IPS-NIHi7 (cell line): ENCODE measurements around the gene ZNF226.
A peak's percentile ranks its signal among the peaks of the same experiment; 100 is the strongest.
"Not testable (repeated sequence)": the region's sequence is repeated elsewhere in the genome, so short reads cannot be mapped to it uniquely, and the experiment has no call there.

Experiments
- DNase-seq: peaks from one replicate; pipeline ENCODE4 v3.0.0; 2012; ENCODE audit warnings: mixed read lengths; ENCODE audit errors: extremely low spot score

The ZNF226 gene

DNA sequence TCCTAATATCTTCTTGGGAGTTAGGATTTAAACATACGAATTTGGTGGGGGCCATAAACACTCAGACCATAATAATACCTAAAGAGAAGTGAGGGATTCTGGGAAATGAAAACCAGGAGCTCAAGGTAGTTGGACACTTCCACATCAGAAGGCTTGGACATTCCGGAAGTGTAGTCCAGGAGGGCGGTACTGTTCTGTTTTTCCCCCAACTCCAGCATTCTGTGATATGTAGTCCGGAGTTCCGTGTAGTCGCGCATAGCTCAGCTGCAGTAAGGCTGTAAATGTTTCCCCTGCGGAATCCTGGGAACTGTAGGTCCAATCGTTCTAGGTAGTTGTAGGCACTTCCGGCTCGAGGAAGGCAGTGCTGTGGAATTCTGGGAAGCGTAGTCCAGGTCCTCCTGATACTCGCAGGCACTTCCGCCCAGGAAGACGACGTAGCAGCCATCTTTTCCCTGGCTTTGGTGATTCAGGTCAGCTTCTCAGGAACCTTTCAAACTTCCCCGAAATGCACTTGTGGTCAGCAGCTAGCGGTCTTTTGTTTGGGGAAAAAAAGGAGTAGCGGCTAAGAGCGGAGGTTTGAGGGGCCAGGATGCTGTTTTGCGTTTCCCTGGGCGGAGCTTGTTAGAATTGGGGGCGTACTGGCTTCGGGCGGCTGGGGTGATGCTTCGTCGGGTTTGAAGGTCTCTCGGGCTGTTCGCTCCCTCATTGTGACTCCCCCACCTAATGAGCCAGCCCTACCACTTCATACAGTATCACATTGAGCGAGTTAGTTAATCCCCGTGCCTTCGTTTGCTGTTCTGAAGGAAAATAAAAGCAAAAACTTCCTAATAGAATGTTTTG, at the start of gene ZNF226:
Gene ZNF226, plus strand, starts transcription at position 428 of the 840 bp plus-strand sequence. CDS start 4,981 bp downstream, outside the sequence.
- DNase-seq: peak; percentile 96

DNA sequence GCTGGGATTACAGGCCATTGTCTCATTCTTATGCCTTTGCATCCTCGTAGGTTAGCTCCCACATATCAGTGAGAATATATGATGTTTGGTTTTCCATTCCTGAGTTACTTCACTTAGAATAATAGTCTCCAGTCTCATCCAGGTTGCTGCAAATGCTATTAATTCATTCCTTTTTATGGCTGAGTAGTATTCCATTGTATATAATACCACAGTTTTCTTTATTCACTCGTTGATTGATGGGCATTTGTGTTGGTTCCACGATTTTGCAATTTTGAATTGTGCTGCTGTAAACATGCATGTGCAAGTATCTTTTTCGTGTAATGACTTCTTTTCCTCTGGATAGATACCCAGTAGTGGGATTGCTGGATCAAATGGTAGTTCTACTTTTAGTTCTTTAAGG, 43.7 kb upstream of the ZNF226 start:
- DNase-seq: not testable (repeated sequence)

DNA sequence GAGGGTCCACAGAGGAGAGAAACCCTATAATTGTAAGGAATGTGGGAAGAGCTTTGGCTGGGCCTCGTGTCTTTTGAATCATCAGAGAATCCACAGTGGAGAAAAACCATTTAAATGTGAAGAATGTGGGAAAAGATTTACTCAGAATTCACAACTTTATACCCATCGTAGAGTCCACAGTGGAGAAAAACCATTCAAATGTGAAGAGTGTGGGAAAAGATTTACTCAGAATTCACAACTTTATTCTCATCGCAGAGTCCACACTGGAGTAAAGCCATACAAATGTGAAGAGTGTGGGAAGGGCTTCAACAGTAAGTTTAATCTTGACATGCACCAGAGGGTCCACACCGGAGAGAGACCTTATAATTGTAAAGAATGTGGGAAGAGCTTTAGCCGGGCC, 32.9 kb upstream of the ZNF226 start:
- DNase-seq: no peak

DNA sequence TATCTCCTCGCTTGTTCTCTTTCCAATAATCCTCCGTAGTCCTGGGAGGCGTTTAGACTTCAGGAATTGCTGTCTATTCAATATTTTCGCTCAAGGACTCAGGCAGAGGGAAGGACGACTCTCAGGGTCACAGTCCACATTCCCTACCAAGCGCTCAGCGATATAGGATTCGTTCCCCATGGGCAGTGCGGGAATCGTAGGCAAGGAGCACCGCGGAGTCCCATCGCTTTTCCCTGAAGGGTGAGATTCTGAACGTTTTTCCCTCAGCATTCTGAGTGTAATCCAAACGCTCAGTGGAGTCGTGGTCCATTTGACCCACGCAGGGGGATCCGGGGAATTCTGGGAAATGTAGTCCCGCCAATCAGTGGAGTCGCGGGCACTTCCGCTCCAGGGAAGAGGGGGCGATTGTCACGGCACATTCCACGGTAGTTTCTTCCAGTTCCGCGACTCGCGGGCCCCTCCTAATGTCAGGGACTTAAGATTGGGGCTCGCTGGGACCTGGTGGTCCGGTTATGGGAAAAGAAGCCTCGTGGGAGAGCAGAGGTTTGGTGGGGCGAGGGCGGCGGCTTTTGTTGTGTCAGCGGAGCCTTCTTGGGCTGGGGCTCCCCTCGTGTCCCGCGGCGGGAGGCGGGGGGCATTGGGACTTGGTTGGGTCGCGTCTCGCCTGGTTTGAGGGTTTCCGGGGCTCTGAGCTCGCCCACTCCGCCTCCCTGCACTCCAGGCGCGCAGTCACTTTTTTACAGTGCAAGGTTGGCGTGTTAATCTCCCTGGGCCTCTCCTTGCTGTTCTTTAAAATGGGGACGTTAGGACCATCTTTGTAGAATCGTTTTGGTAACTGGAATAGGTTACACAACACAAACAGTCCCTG, 23.5 kb upstream of the ZNF226 start, which contains the start of gene ZNF234:
Gene ZNF234, plus strand, starts transcription at position 364 of the 868 bp plus-strand sequence. CDS start 3,079 bp downstream, outside the sequence.
- DNase-seq: peak; percentile 76

DNA sequence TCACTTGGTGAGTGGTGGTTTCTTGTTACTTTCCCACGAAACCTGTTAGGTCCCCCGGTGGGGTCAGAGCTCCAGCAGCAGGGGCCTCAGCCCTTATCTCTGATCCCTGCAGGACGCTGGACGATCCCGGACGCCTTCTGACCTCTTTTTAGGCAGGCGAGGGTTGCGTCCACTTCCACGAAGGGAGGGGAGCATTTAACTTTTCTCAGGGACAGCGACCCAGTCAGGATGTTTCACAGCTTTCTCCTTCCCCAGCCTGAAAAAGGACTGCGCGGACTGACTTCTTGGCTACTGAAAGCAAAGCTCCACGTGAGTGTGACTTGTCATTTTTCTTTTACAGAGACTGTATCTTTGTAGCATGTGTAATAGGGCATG, 22.9 kb upstream of the ZNF226 start:
- peak; percentile 16 for DNase-seq

DNA sequence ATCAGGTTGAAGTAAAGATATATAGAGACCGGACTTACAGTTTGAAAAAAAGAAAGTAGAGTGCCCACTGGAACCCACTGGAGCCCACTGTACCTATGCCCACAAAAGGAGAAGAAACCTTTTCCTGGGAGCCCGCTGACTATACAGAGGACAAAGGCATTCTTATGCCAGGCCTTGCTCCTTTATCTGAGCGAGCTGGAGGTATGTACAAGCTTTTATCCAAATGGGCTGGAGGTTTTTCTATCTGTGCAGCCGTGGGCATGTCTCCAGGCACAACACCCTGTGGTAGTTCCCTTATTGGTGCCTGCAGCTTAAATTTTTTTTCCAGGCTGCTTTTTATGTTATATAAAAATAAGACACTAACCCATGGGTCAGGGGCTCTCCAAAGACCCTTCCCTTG, 15.1 kb upstream of the ZNF226 start:
- no peak for DNase-seq

DNA sequence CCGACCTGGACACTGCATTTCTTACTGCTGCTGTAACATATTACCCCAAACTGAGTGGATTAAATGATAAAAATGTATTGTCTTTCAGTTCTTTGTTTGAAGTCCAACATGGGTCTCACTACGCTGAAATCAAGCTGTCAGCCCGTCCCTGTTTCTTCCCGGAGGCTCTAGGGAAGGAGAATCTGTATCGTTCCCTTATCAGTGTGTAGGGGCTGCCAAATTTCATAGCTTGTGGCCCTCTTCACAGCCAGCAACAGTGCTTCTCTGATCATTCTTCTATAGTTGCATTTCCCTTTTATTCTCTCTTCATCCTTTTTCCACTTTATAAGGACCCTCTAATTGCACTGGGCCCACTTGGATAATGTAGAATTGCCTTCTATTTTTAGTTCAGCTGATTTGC, 13.4 kb upstream of the ZNF226 start:
- DNase-seq: no peak

DNA sequence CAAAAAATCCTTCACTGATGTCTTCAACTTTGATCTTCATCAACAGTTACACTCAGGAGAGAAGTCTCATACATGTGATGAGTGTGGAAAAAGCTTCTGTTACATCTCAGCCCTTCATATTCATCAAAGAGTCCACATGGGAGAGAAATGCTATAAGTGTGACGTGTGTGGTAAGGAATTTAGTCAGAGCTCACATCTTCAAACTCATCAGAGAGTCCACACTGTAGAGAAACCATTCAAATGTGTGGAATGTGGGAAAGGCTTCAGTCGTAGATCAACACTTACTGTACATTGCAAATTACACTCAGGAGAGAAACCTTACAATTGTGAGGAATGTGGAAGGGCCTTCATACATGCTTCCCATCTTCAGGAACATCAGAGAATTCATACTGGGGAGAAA, 8.4 kb upstream of the ZNF226 start:
- no peak for DNase-seq

DNA sequence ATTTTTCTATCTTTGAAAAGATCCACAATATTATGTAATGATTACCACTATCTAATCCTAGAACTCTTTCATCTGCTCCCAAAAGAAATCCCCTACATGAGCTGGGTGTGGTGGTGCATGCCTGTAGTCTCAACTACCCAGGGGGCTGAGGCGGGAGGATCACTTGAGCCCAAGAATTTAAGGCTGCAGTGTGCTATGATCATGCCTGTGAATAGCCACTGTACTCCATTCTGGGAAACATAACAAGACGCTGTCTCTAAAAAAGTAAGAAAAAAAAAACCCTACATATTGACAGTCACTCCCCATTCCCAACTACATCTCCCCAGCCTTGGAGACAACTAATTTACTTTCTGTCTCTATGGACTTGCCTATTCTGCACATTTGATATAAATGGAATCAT, 1.1 kb upstream of the ZNF226 start:
- DNase-seq: no peak

DNA sequence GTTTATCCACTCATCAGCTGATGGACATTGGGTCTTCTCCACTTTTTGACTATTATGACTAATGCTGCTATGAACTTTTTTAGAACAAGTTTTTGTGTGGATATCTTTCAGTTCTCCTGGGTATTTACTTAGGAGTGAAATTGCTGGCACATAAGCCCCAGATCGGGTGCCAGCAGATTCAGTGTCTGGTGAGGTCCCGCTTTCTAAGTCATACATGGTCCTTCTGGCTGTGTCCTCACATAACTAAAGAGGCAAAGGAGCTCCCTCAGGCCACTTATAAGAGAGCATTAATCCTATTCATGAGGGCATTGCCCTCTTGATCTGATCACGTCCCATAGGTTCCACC, 600 bp upstream of the ZNF226 start:
- DNase-seq: no peak

DNA sequence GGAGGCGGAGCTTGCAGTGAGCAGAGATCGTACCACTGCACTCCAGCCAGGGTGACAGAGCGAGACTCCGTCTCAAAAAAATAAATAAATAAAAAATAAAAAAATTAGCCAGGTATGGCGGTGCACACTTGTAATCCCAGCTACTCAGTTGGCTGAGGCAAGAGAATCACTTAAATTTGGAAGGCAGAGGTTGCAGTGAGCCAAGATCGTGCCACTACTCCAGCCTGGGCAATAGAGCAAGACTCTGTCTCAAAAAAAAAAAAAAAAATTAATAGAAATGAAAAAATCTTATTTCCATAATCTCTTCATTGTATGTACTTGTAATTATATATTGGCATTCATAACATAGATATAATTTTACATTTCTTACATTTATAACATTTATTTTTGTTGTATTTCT, 5.8 kb downstream of the ZNF226 start:
- DNase-seq: not testable (repeated sequence)

DNA sequence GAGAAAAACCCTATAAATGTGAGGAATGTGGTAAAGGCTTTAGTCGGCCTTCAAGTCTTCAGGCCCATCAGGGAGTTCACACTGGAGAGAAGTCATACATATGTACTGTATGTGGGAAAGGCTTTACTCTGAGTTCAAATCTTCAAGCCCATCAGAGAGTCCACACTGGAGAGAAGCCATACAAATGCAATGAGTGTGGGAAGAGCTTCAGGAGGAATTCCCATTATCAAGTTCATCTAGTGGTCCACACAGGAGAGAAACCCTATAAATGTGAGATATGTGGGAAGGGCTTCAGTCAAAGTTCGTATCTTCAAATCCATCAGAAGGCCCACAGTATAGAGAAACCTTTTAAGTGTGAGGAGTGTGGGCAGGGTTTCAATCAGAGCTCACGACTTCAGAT, 11.7 kb downstream of the ZNF226 start:
- DNase-seq: no peak

DNA sequence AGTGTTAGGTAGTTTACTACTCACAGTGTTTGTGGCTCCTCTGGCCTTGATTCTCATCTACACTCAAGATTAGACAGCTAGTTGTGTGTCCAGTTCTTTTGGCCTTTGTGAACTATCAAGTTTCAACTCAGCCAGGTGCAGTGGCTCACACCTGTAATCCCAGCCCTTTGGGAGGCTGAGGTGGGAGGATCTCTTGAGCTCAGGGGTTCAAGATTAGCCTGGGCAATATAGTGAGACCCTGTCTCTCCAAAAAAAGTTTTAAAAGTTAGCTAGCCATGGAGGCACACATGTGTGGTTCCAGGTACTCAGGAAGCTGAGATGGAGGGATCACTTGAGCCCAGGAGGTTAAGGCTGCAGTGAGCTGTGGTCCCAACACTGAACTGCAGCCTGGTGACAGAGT, 16.1 kb downstream of the ZNF226 start:
- no peak for DNase-seq

DNA sequence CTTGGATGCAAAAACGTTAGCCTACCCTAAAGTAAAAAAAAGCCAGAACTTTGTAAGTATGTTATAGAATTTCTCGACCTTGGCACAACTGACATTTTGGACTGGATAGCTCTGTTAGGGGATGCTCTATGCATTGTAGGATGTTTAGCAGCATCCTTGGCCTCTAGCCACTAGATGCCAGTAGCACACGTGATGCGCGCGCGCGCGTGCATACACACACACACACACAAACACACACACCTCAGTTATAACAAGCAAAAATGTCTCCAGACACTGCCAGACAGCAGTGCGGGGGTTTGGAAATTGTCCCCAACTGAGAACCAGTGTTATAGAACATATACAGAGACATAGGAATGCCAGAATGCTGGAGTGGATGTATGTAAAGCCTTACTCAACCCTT, 17.2 kb downstream of the ZNF226 start:
- no peak for DNase-seq

DNA sequence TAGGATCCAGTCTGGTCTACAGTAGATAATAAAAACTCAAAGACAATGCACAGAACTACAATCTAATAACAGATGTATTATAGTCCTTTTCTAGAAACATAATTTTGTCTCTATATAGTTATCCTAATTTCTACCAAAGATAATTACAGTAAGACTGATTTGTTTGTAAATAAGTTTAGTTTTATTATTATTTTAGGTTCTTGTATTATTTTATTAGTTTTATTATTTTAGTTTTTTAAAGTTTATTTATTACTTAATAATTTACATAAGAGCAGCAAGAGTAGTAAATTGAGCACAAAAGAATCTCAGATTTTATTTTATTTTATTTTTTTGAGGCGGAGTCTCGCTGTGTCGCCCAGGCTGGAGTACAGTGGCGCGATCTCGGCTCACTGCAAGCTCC, 25.1 kb downstream of the ZNF226 start:
- DNase-seq: no peak

DNA sequence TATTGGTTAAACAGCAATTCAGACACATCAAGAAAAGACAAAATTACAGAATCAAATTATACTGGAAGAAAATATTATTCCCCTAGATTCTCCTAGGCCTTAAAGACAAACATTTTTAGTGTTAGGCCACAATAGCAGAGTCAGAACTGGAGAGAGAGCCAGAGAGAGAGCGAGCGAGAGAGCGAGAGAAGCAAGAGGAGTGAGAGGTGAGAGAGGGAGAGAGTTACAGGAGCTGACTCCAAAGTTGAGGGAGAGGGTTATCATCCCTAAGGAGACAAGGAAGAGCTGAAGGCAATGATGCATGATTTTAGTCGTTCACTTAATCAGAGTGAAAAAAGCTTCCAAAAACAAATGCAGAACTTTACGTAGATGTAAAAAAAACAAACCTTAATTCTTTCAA, 27.2 kb downstream of the ZNF226 start:
- no peak for DNase-seq

DNA sequence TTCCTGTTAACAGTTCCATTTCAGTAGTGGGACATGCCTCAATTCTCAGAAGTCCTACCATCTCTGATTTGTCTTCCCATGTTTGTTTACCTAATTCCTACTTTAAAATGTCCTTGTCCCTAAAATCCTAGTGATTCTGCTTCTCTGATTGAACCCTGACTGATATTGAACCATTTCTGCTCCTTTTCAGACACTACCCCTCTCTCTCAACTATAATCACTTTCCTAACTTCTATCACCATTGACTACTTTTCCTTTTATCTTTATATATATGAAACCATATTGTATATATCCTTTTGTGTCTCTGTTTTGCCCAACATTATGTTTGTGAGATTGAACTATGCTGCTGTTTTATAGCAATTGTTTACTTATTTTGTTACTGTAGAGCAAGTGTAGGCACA, 31.9 kb downstream of the ZNF226 start:
- DNase-seq: no peak

DNA sequence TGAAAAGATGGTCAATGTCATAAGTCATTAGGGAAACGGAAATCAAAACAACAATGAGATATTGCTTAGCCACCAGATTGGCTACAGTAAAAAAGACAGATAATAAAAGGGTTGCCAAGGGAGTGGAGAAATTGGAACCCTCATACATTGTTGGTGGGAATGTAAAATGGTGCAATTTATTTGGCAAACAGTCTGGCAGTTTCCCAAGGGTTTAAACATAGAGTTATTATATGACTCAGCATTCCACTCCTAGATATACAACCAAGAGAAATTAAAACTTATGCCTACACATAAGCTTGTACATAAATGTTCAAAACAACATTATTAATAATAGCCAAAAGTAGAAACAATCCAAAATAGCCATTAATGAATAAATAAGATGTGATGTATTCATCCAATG, 37.6 kb downstream of the ZNF226 start:
- no peak for DNase-seq

DNA sequence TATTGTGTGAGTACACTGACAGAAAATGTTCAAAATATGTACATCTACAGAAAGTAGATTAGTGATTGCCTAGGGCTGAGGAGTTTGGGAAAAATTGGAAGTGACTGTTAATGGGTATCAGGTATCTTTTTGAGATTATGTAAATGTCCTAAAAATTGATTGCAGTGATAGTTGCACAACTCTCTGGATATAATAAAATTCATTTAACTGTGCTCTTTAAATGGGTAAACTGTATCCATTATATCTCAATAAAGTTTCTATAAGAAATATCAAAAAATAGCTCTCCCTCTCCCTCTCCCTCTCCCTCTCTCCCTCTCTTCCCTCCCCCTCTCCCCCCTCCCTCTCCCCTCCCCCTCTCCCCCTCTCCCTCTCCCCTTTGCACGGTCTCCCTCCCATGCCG, 38.1 kb downstream of the ZNF226 start:
- no peak for DNase-seq

DNA sequence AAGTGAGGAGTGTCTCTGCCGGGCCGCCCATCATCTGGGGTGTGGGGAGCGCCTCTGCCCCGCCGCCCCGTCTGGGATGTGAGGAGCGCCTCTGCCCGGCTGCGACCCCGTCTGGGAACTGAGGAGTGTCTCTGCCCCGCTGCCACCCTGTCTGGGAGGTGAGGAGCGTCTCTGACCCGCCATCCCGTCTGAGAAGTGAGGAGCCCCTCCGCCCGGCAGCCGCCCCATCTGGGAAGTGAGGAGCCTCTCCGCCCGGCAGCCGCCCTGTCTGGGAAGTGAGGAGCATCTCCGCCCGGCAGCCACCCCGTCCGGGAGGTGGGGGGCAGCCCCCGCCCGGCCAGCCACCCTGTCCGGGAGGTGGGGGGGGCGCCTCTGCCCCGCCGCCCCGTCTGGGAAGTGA, 39.0 kb downstream of the ZNF226 start:
- DNase-seq: not testable (repeated sequence)

DNA sequence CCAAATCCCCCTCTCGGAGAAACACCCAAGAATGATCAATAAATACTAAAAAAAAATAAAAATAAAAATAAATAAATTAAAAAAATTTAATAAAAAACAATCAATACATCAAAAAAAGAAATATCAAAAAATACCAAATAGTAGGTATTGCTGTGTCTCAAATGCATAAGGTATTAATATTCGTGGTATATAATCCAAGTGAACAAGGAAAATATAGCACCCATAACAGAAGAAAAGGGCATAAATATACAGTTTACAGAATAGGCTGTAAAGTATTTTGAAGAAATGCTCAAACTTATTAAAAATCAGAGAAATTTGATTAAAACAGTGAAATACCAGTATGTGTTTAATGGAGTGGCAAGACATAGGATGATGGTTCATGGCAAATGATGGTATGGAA, 39.9 kb downstream of the ZNF226 start:
- no peak for DNase-seq

DNA sequence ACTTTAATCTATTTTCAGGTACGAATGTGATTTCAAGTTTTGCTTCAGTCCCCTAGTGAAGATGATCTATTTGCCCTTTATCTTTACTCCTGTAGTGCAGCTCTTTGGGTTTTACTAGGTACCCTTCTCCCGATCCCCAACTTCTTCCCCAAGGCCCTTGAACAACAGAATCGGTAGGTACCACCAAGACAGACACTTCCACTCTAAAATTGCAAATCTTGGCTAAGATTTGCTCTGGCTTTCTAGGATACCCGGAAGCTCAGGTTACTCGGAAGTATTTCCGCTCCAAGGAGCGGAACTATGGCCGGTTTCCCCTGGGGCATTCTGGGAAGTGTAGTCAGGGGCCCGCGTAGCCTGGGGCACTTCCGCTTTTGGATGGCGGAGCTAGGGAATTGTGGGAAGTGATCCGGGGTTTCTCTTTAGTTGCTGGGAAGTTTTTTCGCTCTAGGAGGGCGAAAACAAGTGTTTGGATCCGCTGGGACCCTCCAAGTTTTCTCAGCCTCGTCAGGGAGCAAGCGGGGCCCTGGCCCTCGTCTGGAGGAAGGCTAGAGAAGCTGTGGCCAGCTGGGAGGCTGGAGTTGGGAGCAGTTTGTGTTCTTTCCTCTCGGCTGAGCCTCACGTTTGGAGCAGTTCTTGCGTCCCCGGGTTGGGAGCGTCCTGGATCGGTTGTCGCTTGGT, 42.4 kb downstream of the ZNF226 start:
- DNase-seq: peak; percentile 86
